Ovary (tissue), 9 donors: ENCODE measurements around the gene PCNT. TPM values are rescaled to one million over a fixed set of nuclear protein-coding genes. Genes with fewer than 3 reads are reported as not detected.

Experiments used
- DNase-seq, 5 donors: peaks; one replicate each; pipeline ENCODE4 v3.0.0-alpha.2; 2019 to 2020
- H3K27ac ChIP-seq, 2 donors: fragments of 200-600 bp; one replicate each; pipeline versions ENCODE4 v1.5.1 to v1.8.0; 2019 to 2022
- H3K27me3 ChIP-seq: fragments of 200-600 bp; one replicate; pipeline ENCODE4 v1.8.0; 2022
- H3K36me3 ChIP-seq: fragments of 200-600 bp; sonication (generic); one replicate; pipeline ENCODE4 v1.5.1; 2019
- H3K4me1 ChIP-seq: one replicate; pipeline ENCODE4 v1.8.1; 2013; ENCODE audit warnings: mild to moderate bottlenecking, moderate library complexity; ENCODE audit not compliant: insufficient read depth
- H3K4me3 ChIP-seq: fragments of 200-600 bp; sonication (generic); one replicate; pipeline ENCODE4 v1.5.1; 2017
- H3K9me3 ChIP-seq, 2 donors: fragments of 200-600 bp in 1 of 2; sonication (generic) in 1 of 2; one replicate each; pipeline versions ENCODE4 v1.5.1 to v1.8.1; 2013 to 2019; ENCODE audit warnings: mild to moderate bottlenecking in 1 of 2, moderate library complexity in 1 of 2
- CTCF ChIP-seq, 3 donors: fragments of 450-650 bp in 2 of 3; fragments of 200-600 bp in 1 of 3; IDR thresholded peaks; one replicate each; pipeline versions ENCODE4 v1.5.1 to v1.8.0; 2016 to 2022; ENCODE audit warnings: antibody characterized with exemption in 3 of 3, mild to moderate bottlenecking in 1 of 3
- EP300 ChIP-seq: sonication (generic); formaldehyde crosslinking; IDR thresholded peaks from one replicate; pipeline ENCODE4 v1.6.1; 2017; ENCODE audit warnings: antibody characterized with exemption
- POLR2A ChIP-seq: fragments of 450-650 bp; IDR thresholded peaks from one replicate; pipeline ENCODE4 v1.6.1; 2017; ENCODE audit warnings: antibody characterized with exemption, mild to moderate bottlenecking, moderate library complexity
- WGBS, 3 donors: extraction: QIAGEN DNeasy Blood & Tissue Kit in 1 of 3; methylation state at CpG; one replicate each; pipeline versions ENCODE4 v1.1.5 to v1.1.7; 2013 to 2017; 5-methylcytosine and 5-hydroxymethylcytosine counted together
- intact Hi-C, 4 donors: fragments of 100-400 bp; cut with DNase I; formaldehyde crosslinking; loops; one replicate each; pipeline versions ENCODE4 v1.11.0 to v1.15.1; 2022 to 2023
- polyA plus RNA-seq, 2 donors: library from polyadenylated mRNA; stranded (reverse); fragments of 200-250 nt in 1 of 2; fragments of 350-450 nt in 1 of 2; fragmentation: Illumina TruSeq in 1 of 2; extraction: RNeasy Lipid Tissue Mini Kit (QIAGEN cat#74804) in 1 of 2; gene quantifications; one replicate each; pipeline ENCODE4 v1.2.3, GENCODE V29; 2013 to 2014
- total RNA-seq, 7 donors: library from RNA; depleted of rRNA in 2 of 7; stranded (reverse); fragments of >200 nt in 2 of 7; fragmentation: NEBNext Ultra II Directional in 3 of 7; extraction: Animal tissue kit (Norgen Biotek cat#: 25700) in 3 of 7; gene quantifications; one replicate each; pipeline versions ENCODE4 v1.1.0 to v1.2.4, GENCODE V29; 2016 to 2023
- donor health status: DM: no; HTN: no; CAD: no; lungs with moderate emphysema.
- donor health status: DM: no; HTN: no; CAD: no.
- donor health status: Bipolar disorder and iron deficiency.
- donor health status: DM: yes; HTN: yes; CAD: no.
- donor health status: DM: no; HTN: no; CAD: no.
- donor health status: DM: yes; HTN: yes; CAD: no.

The PCNT gene
- total and polyA plus RNA-seq, 9 donors, result 11.1 to 28.2 (median 18.6) TPM

GRCh38 chr21:46326110-46326703 lies 2.3 kb downstream of the PCNT start:
- WGBS, 3 donors, result 95 to 96% (median 95%) methylated on average over 15 of the region's 15 CpGs
- Histone ChIP-seq H3K4me1 (peaks cover 11% of the 10 kb centered on the region), H3K36me3 (no peaks in the 10 kb centered on the region), H3K27ac (no peak overlapping the region), H3K9me3 (no peaks in the 10 kb centered on the region), H3K27me3 (no peaks in the 10 kb centered on the region), H3K4me3 (no peak overlapping the region)
- no peak for TF ChIP-seq POLR2A
- no peak for DNase-seq
- intact Hi-C loops, result no loop called here

GRCh38 chr21:46327711-46328110 lies 3.8 kb downstream of the PCNT start:
- DNase-seq, result no peak
- no peaks in the 10 kb centered on the region for H3K36me3 ChIP-seq
- TF ChIP-seq CTCF (IDR thresholded peaks at IDR 0.05) (no peak), EP300 (no peak), POLR2A (no peak)
- no peak overlapping the region for H3K4me3 ChIP-seq
- intact Hi-C loops, result no loop called here
- 87 to 93% (median 91%) methylated on average over 4 of the region's 4 CpGs for WGBS, 3 donors
- H3K4me1 ChIP-seq, result peaks cover 4% of the 10 kb centered on the region
- no peak overlapping the region for H3K27ac ChIP-seq
- H3K27me3 ChIP-seq, result no peaks in the 10 kb centered on the region
- no peaks in the 10 kb centered on the region for H3K9me3 ChIP-seq

- H3K27me3 ChIP-seq, result no peaks in the 10 kb centered on the region
- no peak overlapping the region for H3K4me3 ChIP-seq
- peaks cover 3% of the 10 kb centered on the region for H3K4me1 ChIP-seq
- WGBS, 3 donors, result 79 to 85% (median 80%) methylated on average over 5 of the region's 5 CpGs
- H3K9me3 ChIP-seq, result no peaks in the 10 kb centered on the region
- H3K36me3 ChIP-seq, result no peaks in the 10 kb centered on the region
- intact Hi-C loops, result no loop called here
- TF ChIP-seq CTCF (IDR thresholded peaks at IDR 0.05), result no peak
- TF ChIP-seq POLR2A, result no peak
- no peak for TF ChIP-seq EP300
- no peak overlapping the region for H3K27ac ChIP-seq
- DNase-seq, result no peak
Measured at GRCh38 chr21:46328151-46328550, 4.2 kb downstream of the PCNT start.

GRCh38 chr21:46329796-46330195 lies 5.8 kb downstream of the PCNT start:
- H3K36me3 ChIP-seq, result no peaks in the 10 kb centered on the region
- intact Hi-C loops, result no loop called here
- DNase-seq, result no peak
- peaks cover 3% of the 10 kb centered on the region for H3K4me1 ChIP-seq
- no peaks in the 10 kb centered on the region for H3K27me3 ChIP-seq
- no peaks in the 10 kb centered on the region for H3K9me3 ChIP-seq
- no peak for TF ChIP-seq POLR2A
- TF ChIP-seq EP300, result no peak
- no peak for TF ChIP-seq CTCF (IDR thresholded peaks at IDR 0.05)
- no peak overlapping the region for H3K4me3 ChIP-seq
- whole genome bisulfite sequencing, 3 donors, result 91 to 92% (median 92%) methylated on average over 2 of the region's 2 CpGs
- H3K27ac ChIP-seq, result no peak overlapping the region

GRCh38 chr21:46334351-46335140 lies 10.6 kb downstream of the PCNT start:
- Histone ChIP-seq H3K36me3 (no peaks in the 10 kb centered on the region), H3K4me3 (no peak overlapping the region), H3K27me3 (no peaks in the 10 kb centered on the region), H3K9me3 (no peaks in the 10 kb centered on the region), H3K27ac (no peak overlapping the region), H3K4me1 (no peaks in the 10 kb centered on the region)
- TF ChIP-seq CTCF (IDR thresholded peaks at IDR 0.05) (no peak), POLR2A (no peak)
- WGBS, 3 donors, result 81 to 88% (median 86%) methylated on average over 12 of the region's 12 CpGs
- no peak for DNase-seq
- intact Hi-C loops, result no loop called here
